Thyroid gland (tissue), 4 donors: ENCODE measurements around the gene SH3TC1. TPM values are rescaled to one million over a fixed set of nuclear protein-coding genes. Genes with fewer than 3 reads are reported as not detected.
A peak's percentile ranks its signal among the peaks of the same experiment; 100 is the strongest.

Source experiments
- DNase-seq, 2 donors: peaks; one replicate each; pipeline ENCODE4 v3.0.0-alpha.2; 2019
- H3K27ac ChIP-seq, 3 donors: fragments of 200-600 bp; sonication (generic); 1 replicate in 2 of 3; 2 replicates in 1 of 3; pipeline ENCODE4 v1.5.1; 2016 to 2019; ENCODE audit warnings: mild to moderate bottlenecking in 1 of 3, moderate library complexity in 1 of 3
- H3K27me3 ChIP-seq: fragments of 200-600 bp; sonication (generic); one replicate; pipeline ENCODE4 v1.5.1; 2019
- H3K36me3 ChIP-seq, 2 donors: fragments of 200-600 bp; sonication (generic); one replicate each; pipeline ENCODE4 v1.5.1; 2016 to 2019
- H3K4me1 ChIP-seq, 2 donors: fragments of 200-600 bp; sonication (generic); one replicate each; pipeline ENCODE4 v1.5.1; 2017 to 2019
- H3K4me3 ChIP-seq, 3 donors: fragments of 200-600 bp; sonication (generic); replicated peaks in 1 of 3; 1 replicate in 2 of 3; 2 replicates in 1 of 3; pipeline ENCODE4 v1.5.1; 2016; ENCODE audit warnings: mild to moderate bottlenecking in 1 of 3
- H3K9me3 ChIP-seq: fragments of 200-600 bp; sonication (generic); one replicate; pipeline ENCODE4 v1.5.1; 2017
- POLR2A ChIP-seq, 2 donors: fragments of 450-650 bp; IDR thresholded peaks; one replicate each; pipeline ENCODE4 v1.6.1; 2017; ENCODE audit warnings: antibody characterized with exemption in 2 of 2, mild to moderate bottlenecking in 2 of 2, moderate library complexity in 1 of 2
- WGBS, 2 donors: methylation state at CpG; one replicate each; pipeline ENCODE4 v1.1.5; 2017; 5-methylcytosine and 5-hydroxymethylcytosine counted together
- intact Hi-C: fragments of 100-400 bp; cut with DNase I; formaldehyde crosslinking; loops from one replicate; pipeline ENCODE4 v1.15.1; 2023
- total RNA-seq, 4 donors: library from RNA; depleted of rRNA; stranded (reverse); fragments of >200 nt; gene quantifications; one replicate each; pipeline ENCODE4 v1.2.3, GENCODE V29; 2016
- TF ChIP-seq, protein P1 (sequence below), 6 experiments: fragments of 200-600 bp in 3 of 6; fragments of 450-650 bp in 3 of 6; sonication (generic) in 3 of 6; IDR thresholded peaks; one replicate each; pipeline ENCODE4 v1.5.1; 2016 to 2019; ENCODE audit warnings: antibody characterized with exemption in 6 of 6, mild to moderate bottlenecking in 2 of 6, inconsistent platforms in 1 of 6, moderate library complexity in 1 of 6

SH3TC1 gene
- total RNA-seq, 4 donors from 2014 or later = 13.5 to 29.5 (median 16.4) TPM

DNA sequence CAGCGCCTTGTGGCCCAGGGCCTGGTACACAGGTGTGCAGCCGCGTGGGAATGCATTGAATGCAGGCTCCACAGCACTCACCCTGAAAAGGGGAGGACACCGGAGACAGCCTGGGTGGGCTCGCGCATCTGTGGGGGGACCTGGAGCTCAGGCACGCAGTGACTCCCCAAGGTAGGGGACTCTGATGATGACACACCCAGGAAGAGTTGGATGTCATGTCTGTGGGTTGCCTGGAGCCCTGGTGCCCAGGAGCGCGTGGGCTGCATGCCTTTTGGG, 37.8 kb downstream of the SH3TC1 start:
- no peaks in the 10 kb centered on the region for H3K9me3 ChIP-seq
- no peak for DNase-seq
- intact Hi-C loops = no loop called here
- TF ChIP-seq POLR2A (IDR thresholded peaks at IDR 0.05) = no peak
- TF ChIP-seq, protein P1, sequence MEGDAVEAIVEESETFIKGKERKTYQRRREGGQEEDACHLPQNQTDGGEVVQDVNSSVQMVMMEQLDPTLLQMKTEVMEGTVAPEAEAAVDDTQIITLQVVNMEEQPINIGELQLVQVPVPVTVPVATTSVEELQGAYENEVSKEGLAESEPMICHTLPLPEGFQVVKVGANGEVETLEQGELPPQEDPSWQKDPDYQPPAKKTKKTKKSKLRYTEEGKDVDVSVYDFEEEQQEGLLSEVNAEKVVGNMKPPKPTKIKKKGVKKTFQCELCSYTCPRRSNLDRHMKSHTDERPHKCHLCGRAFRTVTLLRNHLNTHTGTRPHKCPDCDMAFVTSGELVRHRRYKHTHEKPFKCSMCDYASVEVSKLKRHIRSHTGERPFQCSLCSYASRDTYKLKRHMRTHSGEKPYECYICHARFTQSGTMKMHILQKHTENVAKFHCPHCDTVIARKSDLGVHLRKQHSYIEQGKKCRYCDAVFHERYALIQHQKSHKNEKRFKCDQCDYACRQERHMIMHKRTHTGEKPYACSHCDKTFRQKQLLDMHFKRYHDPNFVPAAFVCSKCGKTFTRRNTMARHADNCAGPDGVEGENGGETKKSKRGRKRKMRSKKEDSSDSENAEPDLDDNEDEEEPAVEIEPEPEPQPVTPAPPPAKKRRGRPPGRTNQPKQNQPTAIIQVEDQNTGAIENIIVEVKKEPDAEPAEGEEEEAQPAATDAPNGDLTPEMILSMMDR (IDR thresholded peaks at IDR 0.05) = no peak
- H3K36me3 ChIP-seq = peaks cover 8 to 11% of the 10 kb centered on the region in 2 donors
- no peaks in the 10 kb centered on the region for H3K4me1 ChIP-seq
- WGBS, 2 donors = 88 to 96% methylated on average over 8 to 9 of the region's 9 CpGs
- H3K27ac ChIP-seq = no peak overlapping the region
- no peak overlapping the region for H3K4me3 ChIP-seq
- no peaks in the 10 kb centered on the region for H3K27me3 ChIP-seq

DNA sequence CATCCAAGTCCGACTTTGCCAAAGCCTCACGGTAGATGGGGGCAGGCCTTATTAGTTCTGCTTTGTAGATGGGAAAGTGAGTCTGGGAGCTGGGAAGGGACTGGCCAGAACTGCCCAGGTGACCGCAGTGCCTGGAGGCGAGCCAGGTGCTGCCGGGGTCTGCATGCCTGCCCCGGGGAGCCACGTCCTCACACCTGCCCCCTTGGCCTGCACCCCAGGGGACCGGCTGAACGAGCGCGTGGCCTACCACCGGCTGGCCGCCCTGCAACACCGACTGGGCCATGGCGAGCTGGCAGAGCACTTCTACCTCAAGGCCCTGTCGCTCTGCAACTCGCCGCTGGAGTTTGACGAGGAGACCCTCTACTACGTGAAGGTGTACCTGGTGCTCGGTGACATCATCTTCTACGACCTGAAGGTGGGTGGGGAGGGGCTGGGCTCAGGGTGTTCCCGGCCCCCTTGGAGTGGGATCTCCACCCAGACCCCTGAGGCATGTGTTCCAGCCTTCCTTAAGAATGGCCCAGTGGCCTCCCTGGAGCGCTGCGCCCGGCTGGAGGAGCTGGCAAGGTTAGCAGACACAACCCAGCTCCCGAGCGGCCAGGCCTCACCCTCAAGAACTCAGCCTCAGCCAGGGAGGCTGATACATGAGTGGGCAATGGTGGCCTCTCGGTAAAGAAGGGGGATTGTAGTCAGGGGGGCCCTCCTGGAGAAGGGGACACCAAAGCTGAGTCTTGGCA, 38.3 kb downstream of the SH3TC1 start:
- no peak overlapping the region for H3K4me3 ChIP-seq
- DNase-seq = no peak
- no peaks in the 10 kb centered on the region for H3K9me3 ChIP-seq
- WGBS, 2 donors = 93 to 94% methylated on average over 22 to 29 of the region's 29 CpGs
- peaks cover 1 to 5% of the 10 kb centered on the region in 2 donors for H3K4me1 ChIP-seq
- H3K27ac ChIP-seq = no peak overlapping the region
- peaks cover 8 to 11% of the 10 kb centered on the region in 2 donors for H3K36me3 ChIP-seq
- no peaks in the 10 kb centered on the region for H3K27me3 ChIP-seq
- TF ChIP-seq, protein P1 (IDR thresholded peaks at IDR 0.05) = no peak
- TF ChIP-seq POLR2A (IDR thresholded peaks at IDR 0.05) = no peak
- intact Hi-C loops = no loop called here

DNA sequence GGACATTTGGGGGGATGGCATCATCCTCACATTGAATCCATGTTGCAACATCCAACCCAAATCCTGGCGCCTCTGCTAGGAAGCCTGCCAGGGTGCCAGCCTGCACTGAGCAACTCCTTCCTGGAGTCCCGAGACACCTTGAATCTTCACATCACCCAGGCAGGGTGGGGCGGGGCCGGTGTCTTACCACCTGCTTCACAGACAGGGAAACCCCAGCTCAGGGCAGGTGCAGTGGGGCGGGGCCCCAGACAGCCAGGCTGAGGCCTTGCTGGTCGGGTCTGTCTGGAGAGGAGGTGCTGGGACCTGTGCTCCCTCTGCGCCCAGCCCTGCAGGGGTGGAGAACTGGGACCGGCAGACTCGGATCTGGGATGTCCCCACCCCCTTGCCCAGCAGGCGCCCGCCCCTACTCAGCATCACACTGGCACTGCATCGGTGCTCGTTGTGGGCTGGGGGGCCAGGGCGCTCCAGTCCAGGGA, 39.0 kb downstream of the SH3TC1 start:
- 58 to 79% methylated on average over 3 to 4 of the region's 14 CpGs for WGBS, 2 donors
- Histone ChIP-seq H3K36me3 (peaks cover 6 to 11% of the 10 kb centered on the region in 2 donors), H3K9me3 (no peaks in the 10 kb centered on the region), H3K4me3 (no peak overlapping the region), H3K4me1 (peaks cover 4 to 12% of the 10 kb centered on the region in 2 donors), H3K27ac (no peak overlapping the region), H3K27me3 (no peaks in the 10 kb centered on the region)
- no peak for TF ChIP-seq POLR2A (IDR thresholded peaks at IDR 0.05)
- TF ChIP-seq, protein P1 (IDR thresholded peaks at IDR 0.05) = no peak
- intact Hi-C loops = no loop called here
- DNase-seq = no peak

DNA sequence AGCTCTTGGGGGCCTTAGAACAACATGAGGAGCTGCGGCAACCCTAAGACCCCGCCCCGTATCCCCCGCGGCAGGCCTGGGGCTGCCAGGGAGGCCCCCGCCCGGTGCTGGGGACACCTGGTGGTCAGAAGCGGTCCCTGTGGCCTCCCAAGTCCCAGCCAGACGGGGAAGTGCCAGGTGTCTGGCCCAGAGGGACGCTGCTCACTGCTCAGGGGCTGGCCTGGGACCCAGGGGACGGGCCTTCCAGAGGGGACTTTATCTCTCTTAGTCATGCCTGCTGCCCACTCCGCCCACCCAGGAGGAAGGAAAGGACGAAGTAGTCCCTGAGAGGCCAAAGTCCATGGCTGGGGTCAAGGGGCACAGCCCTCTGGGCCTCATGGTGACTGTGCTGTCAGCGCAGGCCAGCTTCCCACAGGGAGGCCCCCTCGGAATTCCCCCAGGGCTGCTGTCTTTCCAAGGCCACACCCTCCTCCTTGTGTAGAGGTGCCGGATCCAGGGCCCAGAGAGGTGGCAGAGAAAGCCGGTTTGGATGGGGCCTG, 39.5 kb downstream of the SH3TC1 start:
- Histone ChIP-seq H3K36me3 (peaks cover under 1 to 11% of the 10 kb centered on the region in 2 donors), H3K9me3 (no peaks in the 10 kb centered on the region), H3K4me3 (no peak overlapping the region), H3K27ac (no peak overlapping the region), H3K27me3 (no peaks in the 10 kb centered on the region), H3K4me1 (peaks cover 4 to 12% of the 10 kb centered on the region in 2 donors)
- intact Hi-C loops = no loop called here
- DNase-seq = no peak
- WGBS, 2 donors = 83 to 95% methylated on average over 5 of the region's 17 CpGs
- TF ChIP-seq, protein P1 (IDR thresholded peaks at IDR 0.05) = peak in 1 of 6 experiments; percentile 23
- no peak for TF ChIP-seq POLR2A (IDR thresholded peaks at IDR 0.05)

DNA sequence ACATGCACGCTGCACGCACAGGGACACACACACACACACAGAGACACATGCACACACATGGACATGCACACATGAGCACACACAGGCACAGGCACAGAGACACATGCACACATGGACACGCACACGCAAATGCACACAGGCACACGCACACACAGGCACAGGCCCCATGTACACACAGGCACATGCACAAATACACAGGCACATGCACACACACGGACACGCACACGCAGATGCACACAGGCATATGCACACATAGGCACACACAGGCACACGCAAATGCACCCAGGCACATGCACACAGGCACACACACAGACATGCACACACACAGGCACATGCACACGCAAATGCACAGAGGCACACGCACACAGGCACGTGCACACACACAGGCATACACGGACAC, 40.1 kb downstream of the SH3TC1 start:
- Histone ChIP-seq H3K27ac (no peak overlapping the region), H3K27me3 (no peaks in the 10 kb centered on the region), H3K4me3 (no peak overlapping the region), H3K36me3 (peaks cover 0 to 10% of the 10 kb centered on the region in 2 donors), H3K4me1 (peaks cover 4 to 12% of the 10 kb centered on the region in 2 donors), H3K9me3 (no peaks in the 10 kb centered on the region)
- intact Hi-C loops = no loop called here
- no peak for DNase-seq
- no peak for TF ChIP-seq POLR2A (IDR thresholded peaks at IDR 0.05)
- TF ChIP-seq, protein P1 (IDR thresholded peaks at IDR 0.05) = no peak
- 99% methylated on average over 8 to 10 of the region's 13 CpGs for WGBS, 2 donors
